Sigmoid colon (tissue), 3 donors: ENCODE data around the gene CDCA3.

Experiments used
- POLR2A ChIP-seq, 2 donors: fragments of 450-650 bp; IDR thresholded peaks; one replicate each; pipeline ENCODE4 v1.6.1; 2016; ENCODE audit warnings: antibody characterized with exemption in 2 of 2, mild to moderate bottlenecking in 2 of 2, moderate library complexity in 2 of 2
- TF ChIP-seq, protein P1 (sequence below), 4 experiments: fragments of 450-650 bp in 3 of 4; fragments of 200-600 bp in 1 of 4; IDR thresholded peaks; one replicate each; pipeline ENCODE4 v1.5.1; 2016 to 2019; ENCODE audit warnings: antibody characterized with exemption in 4 of 4, mild to moderate bottlenecking in 3 of 4, moderate library complexity in 2 of 4

DNA sequence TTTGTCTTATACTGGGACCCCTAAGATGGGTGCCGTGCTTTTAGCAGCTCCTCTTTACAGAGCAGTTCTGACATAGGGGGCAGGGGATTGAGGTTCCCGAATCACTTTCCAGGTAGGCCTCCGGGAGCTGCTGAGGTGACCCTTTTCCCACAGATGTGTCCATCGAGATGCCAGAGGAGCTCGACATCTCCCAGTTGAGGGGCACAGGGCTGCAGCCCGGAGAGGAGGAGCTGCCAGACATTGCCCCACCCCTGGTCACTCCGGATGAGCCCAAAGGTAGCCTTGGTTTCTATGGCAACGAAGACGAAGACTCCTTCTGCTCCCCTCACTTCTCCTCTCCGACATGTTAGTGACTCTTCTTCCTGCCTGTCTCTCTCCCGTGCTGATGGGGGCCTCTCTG is 11.9 kb upstream of the CDCA3 start:
- TF ChIP-seq, protein P1, sequence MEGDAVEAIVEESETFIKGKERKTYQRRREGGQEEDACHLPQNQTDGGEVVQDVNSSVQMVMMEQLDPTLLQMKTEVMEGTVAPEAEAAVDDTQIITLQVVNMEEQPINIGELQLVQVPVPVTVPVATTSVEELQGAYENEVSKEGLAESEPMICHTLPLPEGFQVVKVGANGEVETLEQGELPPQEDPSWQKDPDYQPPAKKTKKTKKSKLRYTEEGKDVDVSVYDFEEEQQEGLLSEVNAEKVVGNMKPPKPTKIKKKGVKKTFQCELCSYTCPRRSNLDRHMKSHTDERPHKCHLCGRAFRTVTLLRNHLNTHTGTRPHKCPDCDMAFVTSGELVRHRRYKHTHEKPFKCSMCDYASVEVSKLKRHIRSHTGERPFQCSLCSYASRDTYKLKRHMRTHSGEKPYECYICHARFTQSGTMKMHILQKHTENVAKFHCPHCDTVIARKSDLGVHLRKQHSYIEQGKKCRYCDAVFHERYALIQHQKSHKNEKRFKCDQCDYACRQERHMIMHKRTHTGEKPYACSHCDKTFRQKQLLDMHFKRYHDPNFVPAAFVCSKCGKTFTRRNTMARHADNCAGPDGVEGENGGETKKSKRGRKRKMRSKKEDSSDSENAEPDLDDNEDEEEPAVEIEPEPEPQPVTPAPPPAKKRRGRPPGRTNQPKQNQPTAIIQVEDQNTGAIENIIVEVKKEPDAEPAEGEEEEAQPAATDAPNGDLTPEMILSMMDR (IDR thresholded peaks at IDR 0.05): no peak
- no peak for TF ChIP-seq POLR2A (IDR thresholded peaks at IDR 0.05)
